HG03039 (cell line): ENCODE results near the gene ZBTB43.
"Not testable (repeated sequence)": the region's sequence is repeated elsewhere in the genome, so short reads cannot be mapped to it uniquely, and the experiment has no call there.

Experiments used
- ATAC-seq: cut with Tn5 transposase; IDR thresholded peaks from one replicate; pipeline ENCODE4 v1.9.1; 2021; ENCODE audit warnings: mild to moderate bottlenecking, moderate library complexity; ENCODE audit not compliant: unreplicated experiment

ZBTB43 gene

DNA sequence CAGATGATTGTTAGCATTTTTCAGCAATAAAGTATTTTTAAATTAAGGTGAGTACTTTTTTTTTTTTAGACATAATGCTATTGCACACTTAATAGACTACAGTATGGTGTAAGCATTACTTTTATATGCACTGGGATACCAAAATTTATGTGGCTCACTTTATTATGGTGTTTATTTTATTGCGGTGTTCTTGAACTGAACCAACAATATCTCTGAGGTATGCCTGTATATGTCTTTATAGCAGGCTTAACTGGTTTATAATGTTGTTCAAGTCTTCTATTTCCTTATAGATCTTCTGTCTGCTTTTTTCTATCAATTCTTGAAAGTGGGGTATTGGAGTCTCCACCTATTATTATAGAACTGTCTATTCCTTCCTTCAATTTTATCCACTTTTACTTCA is 18.0 kb downstream of the ZBTB43 start:
- ATAC-seq: no peak

DNA sequence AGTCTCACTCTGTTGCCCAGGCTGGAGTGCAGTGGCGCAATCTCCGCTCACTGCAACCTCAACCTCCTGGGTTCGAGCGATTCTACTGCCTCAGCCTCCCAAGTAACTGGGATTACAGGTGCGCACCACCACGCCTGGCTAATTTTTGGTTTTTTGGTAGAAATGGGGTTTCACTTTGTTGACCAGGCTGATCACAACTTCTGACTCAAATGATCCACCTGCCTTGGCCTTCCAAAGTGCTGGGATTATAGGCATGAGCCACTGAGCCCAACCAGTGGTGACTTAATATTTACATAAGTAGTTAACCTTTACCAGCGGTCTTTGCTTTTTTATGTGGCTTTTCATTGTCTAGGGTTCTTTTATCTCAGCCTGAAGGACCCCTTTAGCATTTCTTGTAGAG is 19.2 kb downstream of the ZBTB43 start:
- not testable (repeated sequence) for ATAC-seq

DNA sequence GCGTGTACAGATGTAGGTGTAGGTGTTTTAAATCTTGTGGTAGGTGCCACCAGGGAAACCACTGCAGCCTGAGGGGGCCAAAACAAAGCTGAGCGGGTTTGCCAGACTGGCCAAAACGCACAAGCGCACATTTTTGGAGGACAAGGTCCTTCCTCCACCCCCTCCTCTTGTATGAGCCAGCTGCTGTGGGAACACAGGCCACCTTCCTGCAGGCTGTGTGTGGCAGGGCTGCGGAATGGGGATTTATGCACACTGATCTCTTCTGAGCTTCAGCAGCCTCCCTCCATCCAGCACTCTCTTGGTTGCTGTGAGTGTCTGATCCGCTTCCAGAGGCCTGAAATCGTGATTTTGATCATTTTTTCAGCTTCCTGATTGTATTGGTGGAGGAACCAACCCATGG is 22.4 kb downstream of the ZBTB43 start:
- no peak for ATAC-seq

DNA sequence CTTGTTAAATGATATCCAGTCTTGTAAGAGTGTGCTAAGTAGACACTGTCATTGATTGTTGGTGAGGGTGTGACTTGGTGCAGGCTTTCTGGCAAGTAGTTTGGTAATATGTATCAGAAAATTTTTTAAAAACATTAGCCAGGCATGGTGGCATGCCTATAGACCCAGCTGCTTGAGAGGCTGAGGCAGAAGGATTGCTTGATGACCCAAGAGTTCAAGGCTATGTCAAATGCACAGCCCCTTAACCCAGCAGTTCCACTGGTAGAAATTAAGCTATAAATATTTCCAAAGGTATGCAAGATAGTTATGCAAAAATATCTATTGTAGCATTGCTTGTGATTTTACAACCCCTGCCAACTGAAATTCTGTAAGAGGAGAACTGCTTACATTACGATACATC is 24.2 kb downstream of the ZBTB43 start:
- ATAC-seq: no peak

DNA sequence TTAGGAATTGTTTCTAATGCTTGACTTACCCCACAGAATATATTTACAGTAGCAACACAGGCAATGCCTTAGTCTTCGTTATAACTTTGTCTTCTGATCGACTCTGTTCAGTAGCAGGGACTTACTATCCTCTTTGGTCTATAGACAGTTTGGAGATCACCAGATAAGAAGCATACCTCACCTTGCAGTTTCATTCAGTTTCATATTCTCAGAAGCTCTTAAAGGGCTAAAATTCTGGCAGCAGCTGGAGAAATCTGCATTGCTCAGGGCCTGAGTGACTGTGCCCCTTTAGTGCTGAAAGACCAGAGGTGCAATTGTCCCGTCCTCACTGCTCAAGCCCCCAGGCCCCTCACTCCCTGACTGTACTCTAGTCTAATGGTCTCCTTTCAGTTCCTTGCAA is 26.0 kb downstream of the ZBTB43 start:
- no peak for ATAC-seq

DNA sequence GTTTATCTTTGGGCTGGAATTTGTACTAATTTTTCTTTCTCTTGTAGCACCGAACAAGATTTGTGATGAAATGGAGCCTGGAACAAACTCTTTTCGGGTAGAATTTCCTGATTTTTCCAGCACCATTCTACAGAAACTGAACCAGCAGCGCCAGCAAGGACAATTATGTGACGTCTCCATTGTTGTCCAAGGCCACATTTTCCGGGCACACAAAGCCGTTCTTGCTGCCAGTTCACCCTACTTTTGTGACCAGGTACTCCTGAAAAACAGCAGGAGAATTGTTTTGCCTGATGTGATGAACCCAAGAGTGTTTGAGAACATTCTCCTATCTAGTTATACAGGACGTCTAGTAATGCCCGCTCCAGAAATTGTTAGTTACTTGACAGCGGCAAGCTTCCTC is 27.6 kb downstream of the ZBTB43 start:
- no peak for ATAC-seq

DNA sequence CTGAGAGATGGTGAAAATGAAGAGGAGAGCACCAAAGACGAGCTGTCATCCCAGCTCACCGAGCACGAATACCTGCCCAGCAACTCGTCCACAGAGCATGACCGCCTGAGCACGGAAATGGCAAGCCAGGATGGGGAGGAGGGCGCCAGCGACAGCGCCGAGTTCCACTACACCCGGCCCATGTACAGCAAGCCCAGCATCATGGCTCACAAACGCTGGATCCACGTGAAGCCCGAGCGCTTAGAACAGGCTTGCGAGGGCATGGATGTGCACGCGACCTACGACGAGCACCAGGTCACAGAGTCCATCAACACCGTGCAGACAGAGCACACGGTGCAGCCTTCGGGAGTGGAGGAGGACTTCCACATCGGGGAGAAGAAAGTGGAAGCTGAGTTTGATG is 28.2 kb downstream of the ZBTB43 start:
- no peak for ATAC-seq

DNA sequence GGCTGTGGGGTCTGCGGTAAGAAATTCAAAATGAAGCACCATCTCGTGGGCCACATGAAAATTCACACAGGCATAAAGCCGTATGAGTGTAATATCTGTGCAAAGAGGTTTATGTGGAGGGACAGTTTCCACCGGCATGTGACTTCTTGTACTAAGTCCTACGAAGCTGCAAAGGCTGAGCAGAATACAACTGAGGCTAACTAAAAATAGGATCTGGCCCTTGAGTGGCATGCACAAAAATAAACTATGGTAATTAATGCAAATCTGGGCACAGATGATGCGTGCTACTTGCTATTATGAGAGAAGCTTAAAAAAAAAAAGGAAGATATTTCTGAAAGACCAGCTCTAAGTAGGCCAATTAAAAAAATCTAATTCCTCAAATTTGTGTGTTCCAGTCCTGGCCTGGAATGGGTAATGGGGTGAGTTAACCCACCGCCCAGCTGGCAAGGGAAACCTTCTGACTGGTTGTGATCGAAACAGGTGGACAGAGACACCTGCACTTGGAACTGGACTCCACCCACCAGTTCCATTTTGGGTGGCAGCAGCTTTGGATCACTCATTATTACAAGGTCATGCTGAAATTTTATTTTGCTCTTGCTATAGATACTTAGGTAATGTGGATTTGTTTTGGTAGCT is 29.0 kb downstream of the ZBTB43 start:
- no peak for ATAC-seq

DNA sequence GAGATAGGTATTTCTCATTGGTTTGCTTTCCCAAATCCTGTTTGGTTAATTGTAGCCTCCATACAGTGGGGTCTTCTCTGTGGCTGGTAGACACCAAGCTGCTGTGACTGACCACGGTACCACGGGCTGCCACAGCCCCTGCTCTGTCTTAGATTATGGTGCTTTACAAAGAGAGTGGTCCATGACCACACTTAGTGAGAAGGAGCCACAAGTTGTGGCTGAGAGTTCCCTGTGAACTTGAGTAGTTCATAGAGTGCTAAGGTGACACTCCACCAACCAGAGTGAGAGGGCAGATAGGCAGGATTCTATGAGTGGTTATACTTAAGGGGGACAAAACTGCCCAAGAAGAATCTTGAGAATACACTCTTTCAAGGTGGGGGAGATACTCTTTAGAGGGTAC is 29.8 kb downstream of the ZBTB43 start:
- ATAC-seq: no peak

DNA sequence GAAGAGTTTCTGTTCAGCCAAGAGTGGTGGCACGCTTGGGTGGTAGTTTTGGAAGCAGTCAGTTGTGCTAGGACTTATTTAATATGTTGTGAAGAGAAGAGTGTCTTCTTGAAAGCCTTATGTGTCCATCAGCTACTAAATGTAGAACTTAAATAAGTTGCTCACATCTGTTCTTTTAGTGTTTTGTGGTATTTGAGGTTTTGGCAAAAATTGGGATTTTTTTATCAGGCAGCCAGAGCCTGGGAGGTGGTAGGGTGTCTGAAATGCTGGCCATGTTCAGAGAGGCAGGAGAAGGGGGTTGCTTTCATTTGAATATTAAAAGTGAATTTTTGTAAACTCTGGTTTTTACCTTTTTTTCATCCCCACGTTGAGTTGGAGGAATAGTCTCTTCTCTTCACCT is 31.4 kb downstream of the ZBTB43 start:
- ATAC-seq: no peak

DNA sequence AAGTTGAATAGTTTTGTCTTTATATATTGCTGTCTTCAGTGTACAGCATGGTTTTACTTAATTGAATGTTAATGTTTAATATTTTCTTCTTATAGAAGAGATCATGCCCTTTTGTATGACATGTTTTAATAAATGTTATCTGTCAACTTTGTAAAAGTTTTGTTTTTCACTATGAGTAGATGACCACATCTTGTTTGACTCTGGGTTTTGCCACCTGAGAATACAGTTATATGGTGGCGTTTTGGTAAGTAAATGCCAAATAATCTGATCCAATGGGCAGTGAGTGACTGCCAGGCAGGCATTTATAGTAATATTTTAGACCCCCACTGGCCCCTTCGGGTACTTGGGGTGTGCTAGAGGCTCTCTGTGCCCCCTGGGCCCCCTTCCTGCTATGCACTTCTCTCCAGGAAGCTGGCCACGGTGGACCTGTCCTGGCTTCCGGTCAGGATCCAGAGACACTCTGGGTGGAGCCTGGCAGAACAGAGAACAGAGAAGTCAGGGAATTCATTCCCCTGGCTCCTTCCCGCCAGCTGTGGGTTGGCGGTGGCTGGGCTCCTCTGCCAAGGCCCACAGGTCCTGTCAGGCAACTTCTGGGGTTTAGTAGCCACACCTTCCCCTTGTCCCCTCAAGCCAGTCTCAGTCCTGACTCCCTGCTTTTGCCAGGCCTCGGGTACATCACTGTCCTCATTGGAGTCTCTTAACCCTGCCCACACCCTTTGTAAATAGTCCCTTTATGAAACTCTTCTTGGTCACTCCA is 33.4 kb downstream of the ZBTB43 start:
- ATAC-seq: no peak

DNA sequence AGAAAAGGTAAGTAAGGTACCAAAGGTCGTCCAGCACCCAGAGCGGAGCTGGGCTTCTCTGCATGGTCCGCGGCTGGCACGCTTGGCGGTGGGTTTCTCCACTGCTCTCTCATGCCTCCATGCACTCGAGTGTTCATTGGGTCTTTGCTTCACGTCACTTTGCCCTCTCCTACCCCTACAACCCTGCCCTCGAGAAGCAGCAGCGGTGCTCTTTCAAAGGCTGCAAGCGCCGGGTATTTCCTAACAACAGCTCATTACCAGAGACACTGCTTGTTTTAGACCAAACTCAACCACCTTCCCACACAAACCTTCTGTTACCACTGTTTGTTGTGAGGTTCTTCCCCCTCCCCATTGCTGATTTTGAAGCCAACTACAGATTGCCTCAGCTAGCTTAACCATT is 34.1 kb downstream of the ZBTB43 start:
- no peak for ATAC-seq

DNA sequence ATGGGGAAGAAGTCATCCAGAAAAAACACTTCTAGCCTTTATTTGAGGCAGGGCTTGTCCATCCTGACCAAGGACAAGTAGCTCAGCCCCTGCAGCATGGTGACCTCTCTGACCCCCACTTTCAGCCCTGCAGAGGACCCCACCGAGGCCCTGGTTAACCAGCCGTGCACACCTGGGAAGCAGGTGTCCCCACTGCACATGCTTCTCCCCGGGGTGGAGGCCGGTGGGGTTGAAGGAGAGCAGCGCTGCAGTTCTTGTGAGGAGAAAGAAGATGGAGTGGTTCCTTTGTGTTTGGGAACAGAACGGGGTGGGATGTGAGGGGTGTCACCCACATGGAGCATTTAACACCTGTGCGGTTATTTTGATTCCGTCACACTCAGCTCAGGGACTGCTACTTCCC is 34.5 kb downstream of the ZBTB43 start:
- ATAC-seq: no peak

DNA sequence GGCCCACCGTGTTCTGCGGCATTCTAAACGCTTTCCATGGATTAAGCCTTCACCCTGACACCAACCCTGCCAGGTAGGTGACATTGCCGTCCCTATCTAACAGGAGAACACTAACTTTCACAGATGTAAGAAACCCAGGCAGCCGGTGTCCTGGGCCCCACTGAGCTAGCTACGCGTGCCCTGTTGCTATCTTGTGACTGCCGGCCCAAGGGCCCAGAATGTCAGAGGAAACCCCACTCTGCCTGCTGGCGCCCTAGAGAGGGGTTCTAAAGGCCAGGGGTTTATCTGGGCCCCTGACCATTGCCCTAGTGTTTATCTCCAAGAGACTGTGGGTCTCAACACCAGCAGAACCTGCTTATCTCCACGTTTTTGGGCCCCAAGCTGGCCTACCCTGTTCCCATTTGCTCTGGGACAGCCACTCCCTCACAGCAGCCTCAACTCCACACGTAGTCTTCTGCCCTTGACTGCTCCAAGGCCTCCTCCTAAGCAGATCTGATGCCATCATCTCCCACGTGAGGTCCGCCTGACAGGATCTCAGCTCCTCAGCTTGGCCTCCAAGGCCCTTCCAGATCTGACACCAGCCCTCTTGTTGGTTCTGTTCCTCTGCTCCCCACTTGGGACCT is 37.5 kb downstream of the ZBTB43 start:
- ATAC-seq: no peak

DNA sequence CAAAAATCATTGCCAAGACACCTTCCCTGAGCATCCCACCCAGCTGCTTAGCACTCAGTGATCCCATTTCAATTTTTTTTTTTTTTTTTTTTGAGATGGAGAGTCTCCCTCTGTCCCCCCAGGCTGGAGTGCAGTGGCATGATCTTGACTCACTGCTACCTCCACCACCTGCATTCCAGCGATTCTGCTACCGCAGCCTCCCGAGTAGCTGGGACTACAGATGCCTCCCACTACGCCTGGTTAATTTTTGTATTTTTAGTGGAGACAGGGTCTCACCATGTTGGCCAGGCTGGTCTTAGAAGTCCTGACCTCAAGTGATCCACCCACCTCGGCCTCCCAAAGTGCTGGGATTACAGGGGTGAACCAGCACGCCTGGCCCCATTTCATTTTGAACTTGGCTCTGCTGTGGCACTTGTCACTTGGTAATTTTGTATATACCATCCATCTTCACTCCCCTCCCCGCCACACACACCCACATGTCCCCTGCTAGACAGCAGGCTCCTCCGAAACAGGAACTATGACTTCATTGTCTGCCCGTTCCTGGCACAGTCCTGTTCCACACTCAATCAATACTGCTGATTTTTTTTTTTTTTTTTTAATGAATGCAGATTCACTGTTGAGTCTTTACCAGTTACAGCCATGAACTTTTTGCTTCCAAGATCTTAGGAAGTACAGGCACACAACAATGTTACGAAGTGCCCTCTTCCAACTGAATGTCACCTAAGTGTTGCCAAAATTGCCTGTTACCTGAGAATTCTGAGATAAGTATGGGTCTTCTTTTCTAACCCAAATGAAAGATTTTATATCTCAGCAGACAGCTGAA is 38.3 kb downstream of the ZBTB43 start:
- no peak for ATAC-seq

DNA sequence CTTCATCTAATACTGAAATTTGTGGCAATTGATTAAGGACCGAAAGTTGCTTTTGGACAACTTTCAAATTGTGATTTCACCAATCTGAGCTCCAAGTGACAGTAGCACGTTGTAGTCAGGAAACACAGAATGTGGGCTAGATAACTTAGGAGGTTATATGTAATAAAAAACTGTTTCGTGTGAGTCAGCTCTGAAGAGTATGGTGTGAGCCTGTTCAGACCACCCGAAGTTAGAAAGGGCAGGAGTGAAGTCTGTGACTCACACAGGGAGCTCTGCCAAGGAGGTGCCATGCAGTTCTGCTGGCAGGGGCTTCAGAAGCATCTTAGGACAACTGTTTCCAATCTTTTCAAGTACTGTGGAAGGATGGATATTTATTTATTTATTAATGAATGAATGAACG is 39.2 kb downstream of the ZBTB43 start:
- ATAC-seq: no peak

DNA sequence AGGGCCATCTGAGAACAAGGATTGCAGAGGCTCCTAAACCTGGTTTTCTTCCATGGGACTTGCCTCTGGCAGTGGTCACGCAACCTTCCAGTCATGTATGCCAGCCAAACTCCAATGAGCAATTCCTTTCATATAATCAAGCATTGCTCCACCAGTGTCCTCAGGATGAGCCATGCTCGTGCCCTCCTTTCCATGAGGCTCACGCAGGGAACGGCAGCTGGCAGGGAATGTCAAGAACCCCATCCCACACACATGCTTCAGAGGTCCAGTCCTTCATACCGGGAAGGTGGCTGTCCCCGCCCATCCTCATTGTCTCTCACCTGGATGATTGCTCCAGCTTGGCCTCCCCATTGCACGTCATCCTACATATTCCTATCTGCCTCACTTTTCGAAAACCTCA is 42.2 kb downstream of the ZBTB43 start:
- no peak for ATAC-seq

DNA sequence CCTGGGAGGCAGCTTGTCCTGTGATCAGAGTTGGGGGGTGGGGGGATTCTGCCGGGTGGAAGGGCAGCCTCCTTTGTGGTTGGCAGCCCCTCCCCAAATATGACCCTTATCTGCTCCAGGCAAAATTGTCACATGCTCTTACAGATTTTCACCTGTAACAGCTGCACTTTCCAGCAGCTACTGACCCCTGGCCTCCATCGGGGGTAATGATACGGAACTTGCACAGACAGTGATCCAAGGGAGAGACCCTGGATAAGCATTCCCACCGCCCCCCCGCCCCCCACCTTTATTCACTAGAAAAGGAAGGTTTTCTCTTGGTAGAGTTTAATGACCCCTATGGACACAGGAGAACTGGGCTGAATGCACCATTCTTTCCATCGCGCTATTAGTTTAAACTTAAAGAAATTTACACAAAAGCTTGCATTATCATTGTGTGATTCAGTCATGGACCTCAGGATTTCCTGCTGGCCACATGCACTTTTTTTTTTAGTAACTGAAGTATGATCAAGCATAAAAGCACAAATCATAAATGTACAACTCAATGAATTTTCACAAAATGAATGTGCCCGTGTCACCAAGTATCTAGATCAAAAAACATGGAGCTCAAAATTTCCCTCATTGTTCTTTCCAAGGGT is 44.9 kb downstream of the ZBTB43 start:
- no peak for ATAC-seq

DNA sequence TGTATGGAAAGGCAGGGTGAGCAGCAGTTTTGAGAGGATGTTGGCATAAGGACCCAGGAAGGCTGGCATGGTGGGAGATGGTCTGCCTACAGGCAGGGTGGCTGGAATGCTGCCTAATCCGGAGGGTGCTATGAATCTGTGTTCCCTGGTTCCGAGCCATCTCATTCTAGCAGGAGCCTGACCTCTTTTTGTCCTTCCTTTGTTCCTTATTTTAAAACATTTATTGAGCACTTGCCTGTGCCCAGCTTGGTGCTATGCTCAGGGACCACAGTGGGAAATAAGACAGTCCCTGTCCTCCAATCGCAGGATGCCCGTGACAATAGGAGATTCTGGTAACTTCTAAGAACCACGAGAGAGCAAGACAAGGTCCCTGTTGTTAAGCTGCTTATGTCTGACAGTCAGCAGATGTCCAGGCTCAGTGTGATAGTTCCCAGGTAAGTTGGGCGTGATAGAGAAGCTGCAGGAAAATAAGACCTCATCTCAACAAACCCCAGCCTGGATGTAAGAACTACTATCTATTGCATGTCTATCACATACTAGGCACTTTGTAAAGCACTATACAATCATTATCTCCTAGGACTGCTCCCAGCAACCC is 46.5 kb downstream of the ZBTB43 start:
- ATAC-seq: no peak

DNA sequence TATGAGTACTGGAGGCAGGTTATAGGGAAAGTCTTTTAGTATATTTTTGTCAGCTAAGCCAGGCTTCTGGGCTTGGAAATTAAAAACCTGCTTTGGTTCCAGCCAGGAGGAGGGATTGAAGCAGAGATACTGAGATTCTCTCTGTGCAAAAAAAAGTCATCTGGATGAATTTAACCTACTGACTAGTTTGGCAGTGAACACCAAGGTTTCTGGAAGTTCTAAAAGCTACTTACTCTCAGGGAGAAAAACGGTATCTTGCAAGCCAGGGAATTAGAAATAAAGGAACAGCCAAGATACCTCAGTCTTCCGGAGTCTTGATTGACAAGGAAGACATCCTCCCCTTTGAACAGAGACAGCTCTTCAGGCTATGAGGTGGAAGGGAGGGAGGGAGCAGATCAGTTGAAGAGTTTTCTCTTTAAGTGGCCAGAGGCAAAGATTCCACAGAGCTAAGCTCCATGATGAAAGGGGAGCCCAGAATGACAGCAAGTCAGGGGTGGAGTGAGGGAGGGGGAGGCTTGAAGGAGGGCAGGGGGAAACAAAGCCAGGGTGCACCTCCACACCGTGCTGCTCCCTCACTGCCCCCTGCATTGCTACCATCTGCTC is 47.3 kb downstream of the ZBTB43 start:
- no peak for ATAC-seq
